ENCODE measurements around the gene SRGAP2.
"Not testable (repeated sequence)": the region's sequence is repeated elsewhere in the genome, so short reads cannot be mapped to it uniquely, and the experiment has no call there.

Gene SRGAP2

DNA sequence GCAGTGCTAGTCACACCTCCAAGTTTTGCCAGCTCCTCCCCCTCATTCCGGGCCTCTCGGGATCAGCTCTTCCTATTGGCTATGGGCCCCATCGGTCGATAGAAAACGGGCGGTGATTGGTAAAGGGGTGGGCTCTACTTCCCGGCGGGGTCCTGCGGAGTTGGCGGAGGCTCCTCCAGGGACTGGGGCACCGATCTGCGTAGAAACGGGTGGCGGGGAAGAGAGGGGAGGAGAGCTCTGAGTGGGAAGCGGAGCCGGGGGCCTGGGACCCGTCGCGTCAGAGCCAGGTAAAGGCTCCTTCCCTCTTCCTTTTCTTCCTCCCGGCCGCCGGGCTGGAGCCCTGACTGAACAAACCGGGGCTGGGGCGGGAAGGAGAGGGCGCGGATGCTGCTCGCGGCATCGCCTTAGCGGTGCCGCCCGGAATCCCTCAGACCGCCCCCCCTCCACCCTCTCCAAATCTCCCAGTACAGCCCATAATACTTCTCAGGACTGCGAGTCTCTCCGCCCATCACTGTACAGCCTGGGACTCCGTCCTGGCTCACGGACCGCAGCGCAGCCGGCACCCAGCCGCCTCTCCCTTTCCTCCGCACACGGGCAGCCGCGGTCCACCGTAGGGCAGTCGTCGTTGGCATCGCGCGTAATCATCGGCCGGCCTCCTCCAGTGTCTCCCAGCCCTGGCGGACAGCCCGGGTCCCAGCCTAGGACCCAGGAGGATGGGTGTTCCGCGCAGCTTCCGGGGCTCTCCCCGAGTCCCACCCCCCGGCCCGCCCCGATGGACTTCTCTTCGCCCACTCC, at the start of gene SRGAP2:
SRGAP2 (plus strand) TSS at position 178 of the 795 bp plus-strand sequence. CDS start 2,430 bp downstream, outside the sequence.
- H3K27ac ChIP-seq, result peak within 1 kb of the TSS; percentile 73 to 95
- DNase-seq (ENCODE audit: low spot score), result peak; percentile 75
- peak within 1 kb of the TSS; percentile 76 for H3K4me3 ChIP-seq

DNA sequence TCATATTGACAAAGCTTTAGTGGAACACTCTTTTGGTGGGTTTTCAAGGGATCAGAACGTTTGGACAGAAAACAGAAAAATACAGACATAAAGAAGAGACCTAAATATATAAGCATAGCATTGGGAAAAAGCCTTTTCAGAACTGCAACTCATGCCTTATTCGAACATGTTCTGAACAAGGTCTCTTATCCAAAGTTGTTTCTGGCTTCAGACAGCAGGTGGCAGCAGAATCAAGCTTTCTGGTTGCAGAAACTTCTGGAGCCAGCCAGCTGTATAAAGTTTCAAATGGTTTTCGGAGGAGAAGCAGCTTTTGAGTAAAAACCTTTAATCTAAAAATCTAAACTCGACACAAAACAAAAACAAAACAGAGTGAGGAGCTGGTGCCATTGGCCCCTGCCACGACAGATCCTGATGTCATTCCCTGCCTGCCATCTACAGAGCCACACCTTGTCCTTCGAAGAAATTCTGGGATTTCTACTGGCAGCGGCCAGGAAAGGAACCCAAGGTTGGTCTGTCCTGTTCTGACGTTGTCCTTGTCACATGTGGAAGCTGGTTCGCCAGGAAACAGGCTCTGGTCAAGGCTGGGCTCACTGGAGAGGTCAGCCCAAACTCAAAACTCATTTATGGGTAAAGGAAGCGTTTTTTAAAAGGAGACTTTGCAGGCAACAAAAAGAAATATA, 35.9 kb upstream of the SRGAP2 start:
- not testable (repeated sequence) for H3K27ac ChIP-seq; DNase-seq (ENCODE audit: low spot score)

DNA sequence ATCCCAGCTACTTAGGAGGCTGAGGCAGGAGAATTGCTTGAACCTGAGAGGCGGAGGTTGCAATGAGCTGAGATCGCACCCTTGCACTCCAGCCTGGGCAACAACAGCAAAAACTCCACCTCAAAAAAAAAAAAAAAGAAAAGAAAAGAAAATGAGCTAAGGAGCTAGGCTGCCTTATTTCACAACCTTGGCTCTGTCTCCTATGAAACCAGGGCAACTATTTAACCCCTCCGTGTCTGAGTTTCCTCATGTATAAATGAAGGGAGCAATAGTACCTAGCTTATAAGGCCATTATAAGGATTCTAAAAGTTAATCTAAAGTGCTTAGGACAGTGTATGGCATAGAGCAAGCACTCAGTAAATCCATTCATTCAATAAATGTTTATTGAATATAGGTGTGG, 33.5 kb upstream of the SRGAP2 start:
- not testable (repeated sequence) for DNase-seq (ENCODE audit: low spot score); H3K27ac ChIP-seq

More for the DNA sequence above, 35.9 kb upstream of the SRGAP2 start:
- not testable (repeated sequence) for H3K4me3 ChIP-seq

DNA sequence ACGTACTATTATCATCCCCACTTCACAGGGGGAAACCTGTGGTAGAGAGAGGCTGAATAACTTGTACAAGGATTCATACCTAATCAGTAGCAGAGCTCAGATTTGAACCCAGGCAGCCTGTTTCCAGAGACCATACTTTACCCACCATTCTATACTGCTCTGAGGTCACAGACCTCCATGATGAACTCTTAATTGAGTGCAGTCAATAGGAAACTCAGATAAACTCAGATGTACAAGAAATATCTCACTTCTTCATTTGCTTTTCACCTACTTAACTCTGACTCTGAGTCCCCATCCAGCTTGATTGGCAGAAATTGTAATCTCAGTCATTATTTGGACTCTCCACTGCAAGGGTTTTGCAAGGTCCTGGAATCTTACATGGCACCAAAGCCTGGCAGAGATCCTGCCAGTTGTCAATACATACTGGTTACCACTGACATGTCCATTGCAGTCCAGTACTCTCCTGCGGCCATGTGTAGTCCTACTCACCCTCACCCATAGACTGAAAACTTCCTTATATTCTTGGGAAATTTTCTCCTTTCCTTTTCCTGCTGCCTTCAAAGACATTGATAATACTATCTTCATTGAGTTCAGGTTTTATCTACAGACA, 30.1 kb upstream of the SRGAP2 start:
- DNase-seq (ENCODE audit: low spot score); H3K4me3 ChIP-seq; H3K27ac ChIP-seq: not testable (repeated sequence)

More for the DNA sequence above, 33.5 kb upstream of the SRGAP2 start:
- H3K4me3 ChIP-seq, result not testable (repeated sequence)

DNA sequence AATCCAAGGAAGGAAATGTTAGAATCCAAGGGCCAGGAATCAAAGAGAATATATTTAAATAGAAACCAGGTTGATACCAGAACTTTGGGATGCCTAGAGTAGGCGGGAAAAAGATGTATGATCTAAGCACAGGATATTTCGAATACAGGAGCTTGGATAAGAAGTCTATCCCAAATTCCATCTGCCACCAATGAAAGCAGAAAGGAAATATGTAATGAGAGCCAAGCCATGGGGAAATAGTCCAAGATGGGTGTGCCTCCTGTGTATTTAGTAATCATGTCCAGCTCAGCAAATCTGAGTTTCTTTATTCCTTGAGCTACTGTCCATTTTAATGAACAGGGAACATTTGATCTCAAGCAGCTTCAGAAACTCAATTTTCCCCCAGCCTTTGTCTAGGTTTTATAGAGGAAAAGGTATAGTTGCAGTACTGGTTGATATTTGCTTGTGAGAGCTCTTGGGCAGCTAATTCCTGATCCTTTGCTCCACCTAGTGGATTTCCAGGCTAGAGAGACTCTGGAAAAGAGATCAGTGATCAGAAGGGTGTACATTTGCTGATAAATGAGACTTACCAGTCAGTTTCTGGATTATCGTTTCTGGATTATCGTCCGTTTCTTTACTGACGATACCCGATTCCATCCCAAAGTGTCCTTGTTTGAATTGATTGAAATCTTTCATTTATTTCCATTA, 29.0 kb upstream of the SRGAP2 start:
- DNase-seq (ENCODE audit: low spot score); H3K27ac ChIP-seq; H3K4me3 ChIP-seq: not testable (repeated sequence)

DNA sequence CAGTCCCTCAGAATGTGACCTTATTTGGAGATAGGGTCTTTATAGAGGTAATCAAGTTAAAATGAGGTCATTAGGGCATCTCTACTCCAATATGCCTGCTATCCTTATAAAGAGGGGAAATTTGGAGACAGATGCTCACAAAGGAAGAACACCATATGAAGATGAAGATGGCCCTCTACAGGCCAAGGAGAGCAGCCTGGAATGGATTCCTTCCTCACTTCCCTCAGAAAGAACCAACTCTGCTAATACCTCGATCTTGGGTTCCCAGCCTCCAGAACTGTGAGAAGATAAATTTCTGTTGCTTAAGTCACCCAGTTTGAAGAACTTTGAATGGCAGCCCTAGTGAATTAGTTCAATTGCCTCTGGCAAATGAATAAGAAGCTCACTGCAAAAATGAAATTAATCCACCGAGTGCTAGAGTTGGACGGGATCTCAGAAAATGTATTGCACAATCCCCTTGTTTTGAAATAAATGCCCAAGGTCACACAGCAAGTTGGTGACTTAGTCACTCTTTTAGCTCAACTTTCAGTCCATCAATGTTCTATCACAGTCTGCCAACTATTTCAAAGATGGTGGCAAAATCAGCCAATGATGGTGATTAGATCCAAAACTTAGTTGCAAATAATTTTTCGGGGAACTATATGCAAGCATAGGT, 27.8 kb upstream of the SRGAP2 start:
- DNase-seq (ENCODE audit: low spot score); H3K27ac ChIP-seq; H3K4me3 ChIP-seq: not testable (repeated sequence)

DNA sequence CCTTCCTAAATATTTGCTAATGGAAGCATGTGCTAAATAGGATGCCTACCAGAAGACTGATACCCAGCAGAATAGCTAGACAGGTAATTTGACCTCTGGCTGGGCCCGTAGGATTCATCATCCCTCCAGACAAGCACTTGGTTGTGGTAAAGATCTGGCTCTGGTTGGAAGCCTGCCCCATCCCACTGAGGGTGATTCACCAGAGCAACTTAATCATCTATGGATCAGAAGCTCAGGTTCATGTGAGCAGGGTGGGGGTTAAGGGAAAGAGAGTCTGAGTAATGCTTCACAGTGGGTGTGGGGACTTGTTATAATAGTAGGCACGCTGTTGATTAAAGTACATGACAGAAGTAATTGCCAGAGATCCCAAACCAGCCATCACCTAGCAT, 27.2 kb upstream of the SRGAP2 start:
- DNase-seq (ENCODE audit: low spot score), result not testable (repeated sequence)

DNA sequence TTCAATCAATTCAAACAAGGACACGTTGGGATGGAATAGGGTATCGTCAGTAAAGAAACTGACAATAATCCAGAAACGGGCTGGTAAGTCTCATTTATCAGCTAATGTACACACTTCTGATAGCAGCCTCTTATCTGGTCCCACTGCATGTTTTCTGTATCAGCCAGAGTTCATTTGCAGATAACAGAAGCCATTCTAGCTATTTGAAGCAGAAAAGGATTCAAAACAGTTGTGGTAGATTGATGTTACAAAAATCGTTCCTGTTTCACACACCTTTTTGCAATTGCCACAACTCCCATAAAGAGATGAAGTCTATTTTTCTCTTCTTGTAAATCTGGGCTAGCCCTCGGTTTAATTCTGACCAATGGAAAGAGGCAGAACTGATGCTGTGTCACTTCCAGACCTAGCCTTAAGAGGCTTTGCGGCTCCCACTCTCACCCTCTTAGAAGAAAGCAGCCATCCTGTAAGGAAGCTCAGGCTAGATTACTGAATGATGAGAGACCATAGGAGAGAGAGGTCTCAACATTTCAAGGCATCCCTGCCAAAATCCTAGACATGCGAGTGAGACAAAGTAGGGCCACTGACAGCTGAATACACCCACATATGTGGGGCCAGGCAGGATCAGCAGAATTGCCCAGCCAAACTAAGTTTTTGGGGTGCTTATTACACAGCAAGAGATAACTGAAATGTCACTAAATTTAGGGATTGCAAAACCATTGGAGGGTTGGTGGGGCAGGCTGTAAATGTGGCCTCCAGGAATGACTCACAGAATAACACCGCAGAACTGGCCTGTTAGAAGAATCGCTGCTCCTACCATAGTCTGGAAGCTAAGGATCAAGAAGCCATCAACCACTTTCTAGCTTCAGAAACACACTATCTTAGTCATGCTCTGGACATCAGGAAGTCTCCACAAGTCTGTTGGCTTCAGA, 25.0 kb upstream of the SRGAP2 start:
- not testable (repeated sequence) for H3K4me3 ChIP-seq; DNase-seq (ENCODE audit: low spot score); H3K27ac ChIP-seq

More for the DNA sequence above, 27.2 kb upstream of the SRGAP2 start:
- H3K27ac ChIP-seq, H3K4me3 ChIP-seq: not testable (repeated sequence)

DNA sequence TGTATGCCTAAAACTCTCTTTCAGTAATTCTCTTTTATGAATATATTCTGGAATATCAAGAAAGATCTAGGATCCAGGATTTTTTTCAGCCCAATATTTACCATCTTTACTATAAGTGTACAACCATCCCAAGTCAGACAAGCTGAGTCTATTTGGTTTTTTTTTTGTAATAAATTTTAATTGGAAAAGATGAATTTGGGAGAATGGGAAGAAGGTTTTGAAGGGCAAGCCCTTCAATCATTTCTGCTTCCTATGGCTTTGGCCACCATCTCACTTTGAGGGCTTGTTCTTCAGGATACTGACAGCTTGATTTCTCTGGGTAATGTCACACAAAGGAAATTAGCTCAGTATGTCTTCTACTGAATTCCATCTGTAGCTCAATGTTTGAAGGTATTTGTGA, 23.7 kb upstream of the SRGAP2 start:
- not testable (repeated sequence) for H3K27ac ChIP-seq; H3K4me3 ChIP-seq; DNase-seq (ENCODE audit: low spot score)

DNA sequence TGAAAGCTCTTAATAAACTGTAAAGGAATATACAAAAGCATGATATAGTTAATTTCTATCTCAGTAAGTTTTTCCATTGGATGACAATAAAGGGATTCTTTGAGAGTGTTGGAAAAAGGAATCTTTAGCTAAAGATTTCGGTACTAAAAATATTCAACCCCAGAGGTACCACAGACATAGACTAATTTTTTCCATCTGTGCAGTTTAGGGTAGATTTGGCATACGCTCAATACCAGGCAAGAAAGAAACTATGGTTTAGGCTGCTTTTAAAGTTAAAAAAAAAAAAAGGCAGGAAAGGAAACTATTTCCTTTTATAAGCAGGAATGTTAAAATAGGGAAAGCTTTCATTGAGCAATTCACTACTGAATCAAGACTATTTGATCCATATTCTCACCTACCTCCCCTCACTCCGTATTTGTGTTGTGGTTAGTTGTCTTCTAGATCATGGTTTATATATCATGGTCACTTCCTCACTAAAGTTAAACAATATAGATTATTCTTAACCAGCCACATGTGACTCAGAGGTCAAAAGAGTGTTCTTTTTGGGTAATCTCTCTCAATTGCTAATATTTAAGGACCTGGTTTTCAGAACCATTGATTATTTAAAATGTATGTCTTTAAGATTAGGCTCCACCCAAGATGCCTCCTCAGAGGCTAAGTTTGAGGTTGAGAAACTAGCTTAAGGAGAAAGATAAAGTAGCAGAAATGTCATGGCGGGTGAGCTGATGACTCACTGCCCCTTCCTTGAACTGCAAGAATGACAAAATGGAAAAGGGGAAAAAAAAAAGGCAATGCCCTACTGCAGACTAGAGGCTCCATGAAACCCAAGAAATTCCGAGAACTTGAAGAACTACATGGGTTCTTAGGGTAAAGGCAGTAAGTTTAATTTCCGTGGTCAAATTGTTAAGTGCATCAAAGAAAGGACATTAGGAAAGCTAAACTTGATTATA, 20.7 kb upstream of the SRGAP2 start:
- H3K27ac ChIP-seq; DNase-seq (ENCODE audit: low spot score); H3K4me3 ChIP-seq: not testable (repeated sequence)

DNA sequence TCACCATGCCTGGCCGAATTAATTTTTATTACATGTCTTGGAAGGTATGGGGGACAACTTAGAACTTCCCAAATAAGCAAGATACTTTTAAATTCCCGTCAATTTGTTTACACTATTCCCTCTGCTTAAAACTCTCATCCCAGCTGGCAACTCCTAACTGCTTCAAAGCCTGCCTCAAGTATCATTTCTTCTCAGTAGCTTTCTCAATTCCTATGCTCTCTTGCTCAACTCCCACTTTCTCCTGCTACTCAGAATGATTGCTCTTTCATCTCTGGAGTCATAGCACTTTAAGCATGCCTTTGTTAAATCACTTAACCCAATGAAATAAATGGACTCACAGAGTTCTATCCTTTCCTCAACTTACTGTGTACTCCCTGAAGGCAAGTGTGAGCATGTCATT, 19.6 kb upstream of the SRGAP2 start:
- not testable (repeated sequence) for H3K27ac ChIP-seq; DNase-seq (ENCODE audit: low spot score); H3K4me3 ChIP-seq

DNA sequence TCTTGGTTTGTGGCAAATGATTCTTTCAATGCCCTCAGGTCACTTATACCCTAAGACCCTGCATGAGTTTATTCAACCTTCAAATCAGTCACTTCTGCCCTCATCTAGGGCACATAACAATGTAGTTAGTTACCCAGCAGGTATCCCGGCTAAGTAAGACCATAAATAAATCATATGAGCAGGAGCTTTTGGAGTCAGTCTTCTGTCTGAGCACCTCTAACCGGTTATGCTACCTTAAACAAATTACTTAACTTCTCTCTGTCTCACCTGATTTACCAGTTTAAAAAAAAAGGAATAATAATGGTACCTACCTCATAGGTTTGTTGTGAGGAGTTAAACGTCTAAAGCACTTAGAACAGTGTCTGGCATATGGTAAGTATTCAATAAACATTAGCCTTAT, 17.6 kb upstream of the SRGAP2 start:
- H3K4me3 ChIP-seq; H3K27ac ChIP-seq; DNase-seq (ENCODE audit: low spot score): not testable (repeated sequence)

DNA sequence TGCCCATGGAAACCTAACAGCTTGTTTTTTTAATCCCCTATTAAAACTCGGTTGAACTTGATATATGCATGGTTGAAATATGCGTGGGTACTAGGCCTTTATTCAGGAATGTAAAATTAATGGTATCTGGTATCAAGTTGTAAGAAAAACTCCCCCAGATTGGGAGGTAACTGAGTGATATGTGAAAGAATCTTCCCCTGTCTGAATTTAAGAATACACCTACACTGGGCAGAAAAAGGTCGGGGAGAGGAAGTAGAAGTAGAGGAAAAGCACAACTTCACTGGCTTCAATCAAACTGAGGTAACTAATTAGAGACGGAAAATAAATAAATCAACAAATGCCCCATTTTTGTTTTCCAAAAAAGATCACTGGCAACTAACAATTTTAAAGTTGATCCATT, 16.5 kb upstream of the SRGAP2 start:
- not testable (repeated sequence) for H3K27ac ChIP-seq

DNA sequence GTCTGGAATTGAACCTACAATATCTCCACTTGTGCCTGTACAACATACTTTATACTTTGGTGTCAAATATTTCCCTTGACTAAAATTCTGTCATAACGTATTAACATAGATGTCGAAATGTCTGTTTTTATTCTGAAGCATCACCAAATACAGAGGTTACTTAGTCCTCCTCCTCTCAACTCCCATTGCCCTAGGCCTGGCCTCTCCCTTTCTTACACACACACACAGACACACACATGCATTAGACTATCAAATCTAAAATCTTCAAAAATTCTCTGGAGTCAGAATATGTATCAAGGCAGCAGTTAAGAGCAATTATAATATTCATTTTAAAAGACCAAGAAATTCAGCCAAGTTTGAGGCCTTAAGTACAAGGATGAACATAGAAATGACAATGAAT, 8.2 kb upstream of the SRGAP2 start:
- not testable (repeated sequence) for H3K4me3 ChIP-seq; DNase-seq (ENCODE audit: low spot score); H3K27ac ChIP-seq

More for the DNA sequence above, 16.5 kb upstream of the SRGAP2 start:
- not testable (repeated sequence) for DNase-seq (ENCODE audit: low spot score); H3K4me3 ChIP-seq

DNA sequence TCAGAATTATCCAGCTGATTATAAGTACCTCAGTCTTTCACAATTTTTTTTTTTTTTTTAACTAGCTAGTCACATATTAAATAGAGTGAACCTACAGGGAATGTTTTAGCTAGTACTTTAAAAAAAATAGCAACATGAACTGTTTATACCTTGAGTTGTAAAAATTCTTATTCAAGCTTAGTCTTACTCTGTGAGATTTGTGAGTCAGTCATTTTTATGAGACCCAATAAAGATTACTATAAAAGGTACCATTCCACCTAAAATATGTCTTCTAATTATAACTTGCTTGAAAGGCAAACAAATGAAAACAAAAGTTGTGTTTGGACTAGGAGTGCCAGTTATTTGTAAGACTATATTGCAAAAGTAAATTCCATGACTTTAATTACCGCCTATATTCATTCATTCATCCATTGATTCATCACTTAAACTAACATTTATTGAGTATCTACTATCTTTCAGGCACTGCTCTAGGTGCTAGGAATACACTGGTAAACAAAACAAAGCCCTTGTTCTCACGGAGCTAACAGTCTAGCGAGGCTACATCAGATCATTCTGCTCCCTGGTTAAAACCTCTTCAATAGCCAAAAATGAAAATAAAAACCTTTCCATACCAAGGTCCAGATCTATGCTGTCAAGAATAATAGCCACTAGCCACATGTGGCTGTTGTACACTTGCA, 6.5 kb upstream of the SRGAP2 start:
- DNase-seq (ENCODE audit: low spot score); H3K4me3 ChIP-seq; H3K27ac ChIP-seq: not testable (repeated sequence)

DNA sequence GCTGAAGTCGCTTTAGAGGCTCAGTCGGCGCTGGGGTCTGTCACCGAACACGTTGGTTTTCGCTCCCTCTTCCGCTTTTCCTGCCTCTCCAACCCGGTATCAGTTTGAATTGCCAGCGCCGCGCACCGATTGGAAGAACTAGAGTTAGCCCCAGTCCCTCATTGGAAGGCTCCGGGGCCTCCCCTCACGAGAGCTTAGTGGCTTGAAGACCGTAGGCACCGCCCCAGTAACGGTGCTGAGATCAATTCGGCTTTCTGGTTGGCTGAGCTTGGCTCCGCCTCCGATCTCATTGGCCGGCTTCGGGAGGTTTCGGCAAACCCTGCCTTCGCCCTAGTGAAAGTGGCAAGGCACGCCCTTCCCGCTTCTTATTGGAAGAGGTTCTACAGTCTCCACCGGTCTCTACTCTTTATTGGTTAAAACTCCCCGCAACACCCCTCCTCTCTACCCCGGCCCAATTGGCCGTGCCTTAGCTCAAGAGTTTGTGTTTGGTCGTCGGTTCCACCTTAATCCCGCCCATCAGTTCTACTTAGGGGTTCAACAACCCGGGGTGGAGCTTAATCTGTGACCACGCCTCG, 465 bp upstream of the SRGAP2 start, which contains the start of gene FAM72A:
FAM72A (minus strand) TSS at position 51 of the 575 bp plus-strand sequence. CDS start 814 bp downstream, outside the sequence.
- H3K27ac ChIP-seq, result peak within 1 kb of the TSS; percentile 73 to 95
- peak; percentile 99 for DNase-seq (ENCODE audit: low spot score)
- H3K4me3 ChIP-seq, result peak within 1 kb of the TSS; percentile 76
